ENCODE measurements around the gene ASIC4. TPM values are rescaled to one million over a fixed set of nuclear protein-coding genes. Genes with fewer than 3 reads are reported as not detected.

ASIC4 gene
- total RNA-seq, 1 experiment from 2014 or later = 0.21 TPM

GRCh38 chr2:219548990-219549389 lies 34.7 kb downstream of the ASIC4 start:
- ChIA-PET CTCF (no interaction called here), POLR2A (no interaction called here)
- peaks cover 3% of the 10 kb centered on the region; the same call in 1 of the 2 replicates for H3K4me1 ChIP-seq (ENCODE audit: control insufficient read depth, insufficient read depth, low read length)
- ATAC-seq (no peak), DNase-seq (ENCODE audit: low read depth, low spot score) (no peak)
- H3K9me3 ChIP-seq (ENCODE audit: control insufficient read depth, insufficient read depth, low read depth, low read length) = no peaks in the 10 kb centered on the region
- intact Hi-C loops (cut with micrococcal nuclease; ENCODE audit: unreplicated experiment) = no loop called here
- no peaks in the 10 kb centered on the region for H3K27me3 ChIP-seq (ENCODE audit: control insufficient read depth, insufficient read depth, low read length)
- in situ Hi-C loops (cut with HindIII; ENCODE audit: low pct_unique_long_range_greater_than_20kb, low sequenced_read_pairs) = no loop called here
- no TSS peak for BruUV-seq (replicated peaks)
- no peak overlapping the region for H3K4me3 ChIP-seq (ENCODE audit: low read depth in 2 of 2, low read length in 2 of 2)
- no peaks in the 10 kb centered on the region for H3K36me3 ChIP-seq (ENCODE audit: control insufficient read depth, insufficient read depth, low read length)
- TF ChIP-seq REST (IDR thresholded peaks at IDR 0.05; ENCODE audit: insufficient read depth in 1 of 2, low read depth in 2 of 2, low read length in 1 of 2) = no peak
- TF ChIP-seq POLR2AphosphoS5 (IDR thresholded peaks at IDR 0.05; ENCODE audit: low read depth, low read length) = no peak
- TF ChIP-seq CTCF (IDR thresholded peaks at IDR 0.05) = no peak
- no peak for TF ChIP-seq TCF7L2 (IDR thresholded peaks at IDR 0.05; ENCODE audit: low read depth, low read length)
- TF ChIP-seq SIN3A (IDR thresholded peaks at IDR 0.05; ENCODE audit: borderline replicate concordance, insufficient read depth, low read depth, low read length) = no peak
- no peak overlapping the region for H3K27ac ChIP-seq (ENCODE audit: low read length)

GRCh38 chr2:219549619-219550018 lies 35.3 kb downstream of the ASIC4 start:
- DNase-seq (ENCODE audit: low read depth, low spot score) (no peak), ATAC-seq (no peak)
- intact Hi-C loops (cut with micrococcal nuclease; ENCODE audit: unreplicated experiment) (no loop called here), in situ Hi-C loops (cut with HindIII; ENCODE audit: low pct_unique_long_range_greater_than_20kb, low sequenced_read_pairs) (no loop called here)
- no peaks in the 10 kb centered on the region for H3K36me3 ChIP-seq (ENCODE audit: control insufficient read depth, insufficient read depth, low read length)
- BruUV-seq (replicated peaks) = no TSS peak
- TF ChIP-seq SIN3A (IDR thresholded peaks at IDR 0.05; ENCODE audit: borderline replicate concordance, insufficient read depth, low read depth, low read length) = no peak
- no peak for TF ChIP-seq CTCF (IDR thresholded peaks at IDR 0.05)
- TF ChIP-seq REST (IDR thresholded peaks at IDR 0.05; ENCODE audit: insufficient read depth in 1 of 2, low read depth in 2 of 2, low read length in 1 of 2) = no peak
- TF ChIP-seq TCF7L2 (IDR thresholded peaks at IDR 0.05; ENCODE audit: low read depth, low read length) = no peak
- TF ChIP-seq POLR2AphosphoS5 (IDR thresholded peaks at IDR 0.05; ENCODE audit: low read depth, low read length) = no peak
- POLR2A ChIA-PET = no interaction called here
- H3K27me3 ChIP-seq (ENCODE audit: control insufficient read depth, insufficient read depth, low read length) = no peaks in the 10 kb centered on the region
- no peaks in the 10 kb centered on the region for H3K9me3 ChIP-seq (ENCODE audit: control insufficient read depth, insufficient read depth, low read depth, low read length)
- CTCF ChIA-PET = no interaction called here
- no peak overlapping the region for H3K27ac ChIP-seq (ENCODE audit: low read length)
- H3K4me3 ChIP-seq (ENCODE audit: low read depth in 2 of 2, low read length in 2 of 2) = no peak overlapping the region
- H3K4me1 ChIP-seq (ENCODE audit: control insufficient read depth, insufficient read depth, low read length) = peaks cover 3% of the 10 kb centered on the region; the same call in 1 of the 2 replicates
